ENCODE results near the gene KCNB1. TPM values are rescaled to one million over a fixed set of nuclear protein-coding genes. Genes with fewer than 3 reads are reported as not detected.
A peak's percentile ranks its signal among the peaks of the same experiment; 100 is the strongest.

The KCNB1 gene
- polyA plus RNA-seq (ENCODE audit: insufficient read length in 10 of 10): 10 to 100 TPM in 3 of 10 donors, 1 to 10 TPM in 7; 5.2 to 15.7 (median 8.2) TPM
- long read RNA-seq, donor 1, full-length matches to known transcripts: 5 of 5 reads
- long read RNA-seq, donor 1, partial matches to known transcripts: 0 of 5 reads
- long read RNA-seq, donor 1, other reads (novel, unspliced or antisense): 0 of 5 reads
- long read RNA-seq, donor 2, full-length matches to known transcripts: 2 of 2 reads
- long read RNA-seq, donor 2, partial matches to known transcripts: 0 of 2 reads
- long read RNA-seq, donor 2, other reads (novel, unspliced or antisense): 0 of 2 reads
- long read RNA-seq, donor 3: 0 reads
- long read RNA-seq, donor 4, full-length matches to known transcripts: 3 of 3 reads
- long read RNA-seq, donor 4, partial matches to known transcripts: 0 of 3 reads
- long read RNA-seq, donor 4, other reads (novel, unspliced or antisense): 0 of 3 reads
- long read RNA-seq, donor 5, full-length matches to known transcripts: 3 of 3 reads
- long read RNA-seq, donor 5, partial matches to known transcripts: 0 of 3 reads
- long read RNA-seq, donor 5, other reads (novel, unspliced or antisense): 0 of 3 reads
- long read RNA-seq, donor 6, full-length matches to known transcripts: 1 of 1 reads
- long read RNA-seq, donor 6, partial matches to known transcripts: 0 of 1 reads
- long read RNA-seq, donor 6, other reads (novel, unspliced or antisense): 0 of 1 reads
- long read RNA-seq, donor 7: 0 reads
- long read RNA-seq, donor 8, full-length matches to known transcripts: 2 of 2 reads
- long read RNA-seq, donor 8, partial matches to known transcripts: 0 of 2 reads
- long read RNA-seq, donor 8, other reads (novel, unspliced or antisense): 0 of 2 reads
- long read RNA-seq, donor 9: 0 reads

- peak; percentile 52 to 79 (median 78) for DNase-seq
Measured at GRCh38 chr20:49482621-49483017, at the start of gene KCNB1. KCNB1 (minus strand) TSS chr20:49482668; CDS start chr20:49482480, 188 bp downstream.

DNA sequence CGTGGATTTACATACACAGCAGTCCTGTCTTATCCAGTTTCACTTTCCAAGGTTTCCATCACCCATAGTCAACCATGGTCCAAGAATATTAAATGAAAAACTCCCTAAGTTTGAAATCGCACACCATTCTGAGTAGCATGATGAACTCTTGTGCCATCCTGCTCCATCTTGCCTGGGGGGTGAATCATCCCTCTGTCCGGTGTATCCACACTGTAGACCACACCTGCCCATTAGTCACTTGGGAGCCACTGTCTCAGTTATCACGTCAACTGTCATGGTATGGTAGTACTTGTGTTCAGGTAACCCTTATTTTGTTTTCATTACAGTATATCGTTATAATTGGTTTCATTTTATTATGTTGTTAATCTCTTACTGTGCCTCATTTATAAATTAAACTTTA is 47.0 kb upstream of the KCNB1 start:
- no peak for DNase-seq

- DNase-seq: no peak
Measured at GRCh38 chr20:49526568-49526967, 44.1 kb upstream of the KCNB1 start.

DNA sequence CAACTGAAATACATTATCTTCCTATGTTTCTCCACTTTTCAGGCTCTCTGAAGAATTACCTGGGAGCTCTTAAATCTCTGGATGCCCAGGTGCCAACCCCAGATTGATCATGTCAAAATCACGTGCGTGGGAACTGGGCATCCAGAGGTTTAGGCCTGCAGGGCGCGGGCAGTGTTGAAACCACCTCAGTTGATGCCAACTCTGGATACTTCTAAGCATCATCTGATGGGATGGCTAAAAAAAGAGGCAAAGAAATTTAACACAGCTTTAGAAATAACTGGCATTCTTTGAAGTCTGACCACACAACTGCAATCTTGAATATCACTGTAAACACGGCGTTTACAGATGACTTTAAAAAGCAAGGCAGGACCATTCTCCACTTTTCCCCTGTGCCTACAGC is 43.6 kb upstream of the KCNB1 start:
- no peak for DNase-seq

DNA sequence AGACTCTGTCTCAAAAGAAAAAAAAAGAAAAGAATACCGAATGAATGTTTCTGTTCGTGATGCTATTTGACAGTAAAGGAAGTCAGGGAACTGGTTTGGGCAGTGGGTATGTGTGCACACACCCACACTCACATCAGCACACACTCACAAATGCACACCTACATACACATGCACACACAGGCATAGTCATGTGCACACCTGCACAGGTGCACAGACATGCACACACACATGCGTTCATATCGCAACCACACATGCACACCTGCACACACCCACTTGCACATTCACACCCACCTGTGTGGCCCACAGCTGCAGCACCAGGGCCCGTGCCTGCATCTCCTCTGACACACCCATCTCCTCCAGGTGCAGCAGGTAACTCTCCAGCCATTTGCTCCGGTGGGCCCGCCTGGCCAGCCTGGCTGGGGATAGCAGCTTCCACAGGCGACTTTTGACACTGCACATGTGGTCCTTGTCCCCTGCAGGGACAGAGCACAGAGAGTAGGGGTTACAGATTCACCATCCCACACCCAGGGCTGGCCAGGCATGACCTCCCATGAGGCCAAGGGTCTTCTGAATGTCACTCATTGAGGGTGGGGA is 41.4 kb upstream of the KCNB1 start:
- no peak for DNase-seq

DNA sequence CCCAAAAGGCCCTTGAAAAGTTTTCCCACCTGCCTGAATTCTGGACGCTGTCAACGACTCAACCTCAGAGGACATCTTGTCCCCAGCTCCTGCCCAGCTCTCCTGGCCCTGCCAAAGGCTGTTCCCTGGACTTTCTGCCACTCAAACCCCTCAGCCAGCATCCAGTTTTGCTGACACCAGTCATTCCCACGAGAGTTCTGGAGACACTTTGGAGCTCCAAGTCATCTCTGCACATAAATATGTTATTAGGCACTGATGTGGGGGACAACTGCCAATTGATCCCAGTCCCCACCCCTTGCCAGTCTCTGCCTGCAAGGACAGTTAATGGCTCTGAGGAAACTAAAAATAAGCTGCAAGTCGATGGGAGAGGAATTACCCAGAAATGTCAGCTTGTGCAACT is 38.9 kb upstream of the KCNB1 start:
- no peak for DNase-seq

GRCh38 chr20:49519777-49520359 is 37.4 kb upstream of the KCNB1 start:
- DNase-seq: no peak

DNA sequence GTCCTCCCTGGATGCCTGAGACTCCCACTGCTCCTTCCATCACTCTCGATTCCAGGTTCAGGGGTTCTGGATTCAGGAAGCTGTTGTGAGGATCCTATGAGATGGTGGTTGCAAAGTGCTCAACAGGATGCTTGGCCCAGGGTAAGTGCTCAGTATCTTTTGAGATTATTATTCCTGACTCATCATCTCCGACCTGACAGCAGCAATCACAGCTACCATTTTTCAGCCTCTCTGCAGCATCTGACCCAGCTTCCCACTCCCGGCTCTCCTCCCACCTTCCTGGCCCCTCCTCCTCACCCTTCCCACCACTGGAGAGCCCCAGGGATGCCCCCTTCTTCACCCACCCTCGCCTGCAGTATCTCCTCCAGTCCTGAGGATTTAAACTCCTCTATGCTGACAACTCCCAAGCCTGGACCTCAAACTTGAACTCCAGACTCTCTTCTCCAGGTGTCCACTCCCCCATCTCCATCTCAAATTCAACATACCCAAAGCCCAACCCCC is 36.8 kb upstream of the KCNB1 start:
- DNase-seq: no peak

- DNase-seq: no peak
Measured at GRCh38 chr20:49518576-49518975, 36.1 kb upstream of the KCNB1 start.

- DNase-seq: no peak
Measured at GRCh38 chr20:49517805-49518100, 35.3 kb upstream of the KCNB1 start.

DNA sequence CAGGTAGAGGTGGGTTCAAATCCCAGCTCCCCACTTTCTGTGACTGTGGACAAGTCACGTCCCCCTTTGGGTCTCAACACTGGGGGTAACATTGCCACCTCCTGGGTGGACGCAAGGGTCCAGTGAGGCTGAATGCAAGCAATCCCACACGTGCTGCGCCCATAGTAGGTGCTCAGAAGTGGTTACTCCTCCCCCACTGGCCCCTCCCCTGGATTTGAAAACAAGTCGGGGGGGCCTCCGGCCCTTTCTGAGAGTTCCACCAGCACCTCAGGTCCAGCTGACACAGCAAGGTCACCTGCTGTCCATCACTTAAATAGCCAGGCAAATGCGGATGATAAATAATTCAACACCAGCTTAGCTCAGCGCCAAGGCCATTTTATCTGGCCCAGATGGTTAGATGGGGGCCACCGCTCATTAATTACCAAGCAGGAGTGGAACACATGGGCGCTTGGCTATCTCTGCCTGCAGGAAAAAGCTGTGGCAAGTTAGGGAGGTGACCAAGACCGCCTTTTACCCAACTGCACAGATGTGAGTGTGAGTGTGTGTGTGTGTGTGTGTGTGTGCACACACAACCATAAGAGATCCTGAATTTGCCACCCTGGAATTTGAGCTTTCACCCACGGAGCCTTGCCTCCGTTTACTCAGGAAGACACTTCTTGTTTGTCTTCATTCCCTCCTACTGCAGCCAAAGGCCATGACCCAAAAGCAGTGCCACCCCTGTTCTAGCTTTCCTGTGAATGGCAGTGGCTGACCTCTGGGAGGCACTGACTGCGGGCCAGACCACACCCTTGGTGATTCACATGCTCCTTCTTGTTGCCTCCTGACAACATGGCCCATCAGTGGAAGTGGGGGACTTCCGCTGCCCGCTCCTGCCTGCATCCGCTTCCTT is 34.7 kb upstream of the KCNB1 start:
- no peak for DNase-seq

DNA sequence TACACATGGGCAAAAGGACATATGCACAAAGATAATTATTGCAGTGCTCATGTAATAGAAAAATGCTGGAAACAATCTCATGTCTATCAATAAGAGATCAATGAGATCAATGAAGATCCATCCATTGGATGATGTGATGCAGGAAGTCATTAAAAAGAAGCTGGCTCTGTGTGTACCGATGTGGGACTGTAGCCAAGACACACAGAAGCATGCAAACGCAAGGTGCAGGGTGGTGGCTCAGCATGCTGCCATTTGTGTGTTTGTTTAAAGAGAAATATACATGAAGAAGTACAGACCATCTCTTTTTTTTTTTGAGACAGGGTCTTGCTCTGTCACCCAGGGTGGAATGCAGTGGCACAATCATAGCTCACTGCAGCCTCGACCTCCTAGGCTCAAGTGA is 33.1 kb upstream of the KCNB1 start:
- no peak for DNase-seq

DNA sequence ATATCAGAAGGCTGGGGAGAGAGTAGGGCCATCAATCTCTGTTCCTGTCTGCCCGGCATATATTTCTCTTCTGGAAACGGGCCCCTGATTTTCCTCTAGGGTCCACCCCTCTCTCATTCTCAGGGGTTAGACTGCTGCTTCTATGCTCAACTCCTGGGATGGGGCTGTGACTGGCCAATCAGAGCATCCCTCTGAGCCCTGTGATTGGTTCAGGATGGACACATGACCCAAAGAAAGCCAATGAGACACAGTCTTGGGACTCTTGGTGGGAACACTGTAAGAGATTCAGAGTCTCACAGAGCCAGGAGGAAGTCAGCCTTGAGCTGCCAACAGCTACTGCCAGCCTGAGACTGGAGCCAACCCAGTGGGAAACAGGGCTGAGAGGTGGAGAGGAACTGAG is 31.0 kb upstream of the KCNB1 start:
- DNase-seq: no peak

- no peak for DNase-seq
Measured at GRCh38 chr20:49513009-49513408, 30.5 kb upstream of the KCNB1 start.

DNA sequence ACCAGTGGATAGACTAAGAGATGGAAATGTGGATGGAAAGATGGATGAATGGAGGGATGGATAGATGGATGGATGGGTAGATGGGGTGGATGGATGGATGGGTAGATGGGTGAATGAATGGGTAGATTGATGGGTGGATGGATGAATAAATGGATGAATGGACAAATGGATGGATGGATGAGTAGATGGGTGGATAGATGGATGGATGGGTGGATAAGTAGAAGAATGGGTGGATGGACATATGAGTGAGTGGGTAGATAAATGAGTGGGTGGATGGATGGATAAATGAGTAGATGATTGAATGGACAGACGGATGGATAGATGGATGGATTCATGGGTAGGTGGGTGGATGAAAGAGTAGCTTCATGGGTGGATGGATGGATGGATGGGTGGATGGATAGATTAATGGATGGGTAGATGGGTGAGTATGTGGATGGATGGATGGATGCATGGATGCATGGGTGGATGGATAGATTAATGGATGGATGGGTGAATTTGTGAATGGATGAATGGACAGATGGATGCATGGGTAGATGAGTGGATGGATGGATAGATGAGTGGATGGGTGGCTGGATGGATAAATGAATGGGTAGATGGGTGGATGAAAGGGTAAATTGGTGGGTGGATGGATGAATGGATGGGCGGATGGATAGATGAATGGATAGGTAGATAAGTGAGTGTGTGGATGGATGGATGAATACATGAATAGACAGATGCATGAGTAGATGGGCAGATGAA is 29.5 kb upstream of the KCNB1 start:
- DNase-seq: no peak

DNA sequence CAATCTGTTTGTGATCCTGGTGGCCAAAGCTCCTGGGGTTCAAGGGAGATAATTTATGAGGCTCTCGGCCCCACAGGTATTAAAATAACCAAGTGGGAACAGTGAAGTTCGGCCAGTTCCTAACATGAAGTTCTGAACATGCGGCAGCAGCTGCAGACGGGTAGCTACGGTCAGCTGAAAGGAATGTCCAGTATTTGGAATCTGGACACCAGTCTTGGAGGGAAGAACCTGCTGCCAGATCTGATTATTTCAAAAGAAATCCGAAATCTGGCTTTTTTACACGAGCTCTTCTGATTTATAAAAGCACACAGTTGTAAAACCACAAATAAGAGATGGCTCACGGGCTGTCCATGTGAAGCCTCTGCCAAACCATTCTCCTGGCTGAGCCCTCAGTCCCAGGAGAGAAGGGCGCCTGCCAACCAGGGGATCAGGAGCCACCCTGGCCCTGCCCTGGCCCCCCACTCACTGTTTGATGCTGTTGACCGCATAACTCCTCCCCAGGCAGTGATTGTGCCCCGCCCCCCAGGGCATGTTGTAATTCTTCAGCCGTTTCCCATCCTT is 28.2 kb upstream of the KCNB1 start:
- DNase-seq: peak; percentile 51 to 88 (median 78)

GRCh38 chr20:49508435-49509199 is 26.1 kb upstream of the KCNB1 start:
- peak; percentile 33 to 72 (median 49) for DNase-seq

DNA sequence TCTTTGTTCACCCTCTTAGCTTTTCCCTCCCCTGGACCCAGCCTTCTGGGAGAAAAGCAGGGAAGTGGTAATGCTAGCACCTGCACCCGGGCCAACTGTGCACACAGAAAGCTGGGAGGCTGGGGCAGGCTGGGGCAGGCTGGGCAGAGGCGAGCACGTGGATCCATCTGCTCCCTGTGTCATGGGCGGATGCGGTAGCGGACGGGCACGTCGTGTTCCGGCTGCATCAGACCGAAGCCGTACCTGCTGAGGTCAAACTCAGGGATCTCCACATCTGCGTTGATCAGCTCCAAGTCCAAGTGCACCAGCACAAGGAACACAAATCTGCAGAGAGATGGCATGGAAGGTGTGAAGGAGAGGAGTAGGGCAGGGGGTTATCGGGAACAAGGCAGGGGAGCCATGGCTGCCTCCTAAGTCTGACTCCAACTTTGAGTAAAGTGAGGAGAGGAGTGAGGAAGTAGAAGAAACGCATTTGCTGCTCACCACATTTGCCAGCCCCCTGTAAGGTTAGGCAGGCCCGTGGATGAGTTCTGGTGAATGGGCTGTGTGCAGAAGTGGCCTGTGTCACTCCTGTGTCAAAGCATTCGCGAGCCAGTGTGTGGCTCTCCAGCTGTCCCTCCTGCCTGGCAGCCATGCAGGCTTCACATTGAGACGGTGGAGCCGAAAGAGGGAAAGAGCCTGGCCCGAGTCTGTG is 25.4 kb upstream of the KCNB1 start:
- no peak for DNase-seq

- peak; percentile 21 to 74 (median 45) for DNase-seq
Measured at GRCh38 chr20:49505518-49505917, 23.1 kb upstream of the KCNB1 start.
